Right lobe of liver (tissue), 6 donors: ENCODE results near the gene COQ8B. TPM values are rescaled to one million over a fixed set of nuclear protein-coding genes. Genes with fewer than 3 reads are reported as not detected.
"Not testable (repeated sequence)": the region's sequence is repeated elsewhere in the genome, so short reads cannot be mapped to it uniquely, and the experiment has no call there.

Experiments
- ATAC-seq, 4 donors: fragments of 200-7000 bp; cut with Tn5 transposase; one replicate each; pipeline ENCODE4 v1.9.1; 2020; ENCODE audit warnings: mild to moderate bottlenecking in 4 of 4, moderate library complexity in 4 of 4
- DNase-seq, 3 donors: peaks; one replicate each; pipeline ENCODE4 v3.0.0-alpha.2; 2020
- H3K27ac ChIP-seq, 3 donors: fragments of 200-600 bp; one replicate each; pipeline ENCODE4 v1.8.0; 2022
- H3K27me3 ChIP-seq, 2 donors: fragments of 200-600 bp; one replicate each; pipeline ENCODE4 v1.8.0; 2022
- H3K36me3 ChIP-seq, 4 donors: fragments of 200-600 bp; sonication (generic) in 1 of 4; one replicate each; pipeline versions ENCODE4 v1.5.1 to v1.8.0; 2017 to 2022; ENCODE audit warnings: control low read depth in 1 of 4
- H3K4me1 ChIP-seq, 4 donors: fragments of 200-600 bp; sonication (generic) in 1 of 4; one replicate each; pipeline versions ENCODE4 v1.5.1 to v1.8.0; 2017 to 2022; ENCODE audit warnings: control low read depth in 1 of 4
- H3K4me3 ChIP-seq, 3 donors: fragments of 200-600 bp; one replicate each; pipeline ENCODE4 v1.8.0; 2022
- H3K9me3 ChIP-seq, 4 donors: fragments of 200-600 bp; sonication (generic) in 1 of 4; one replicate each; pipeline versions ENCODE4 v1.5.1 to v1.8.0; 2017 to 2022; ENCODE audit warnings: control low read depth in 1 of 4
- POLR2A ChIP-seq: fragments of 450-650 bp; IDR thresholded peaks from one replicate; pipeline ENCODE4 v1.6.1; 2017; ENCODE audit warnings: antibody characterized with exemption, mild to moderate bottlenecking
- WGBS: methylation state at CpG from one replicate; pipeline ENCODE4 v1.1.6; 2018; ENCODE audit warnings: low coverage, low lambda C conversion rate; ENCODE audit not compliant: insufficient coverage; ENCODE audit errors: missing lambda C conversion rate; 5-methylcytosine and 5-hydroxymethylcytosine counted together
- intact Hi-C, 2 donors: fragments of 100-400 bp; cut with DNase I; formaldehyde crosslinking; loops; one replicate each; pipeline versions ENCODE4 v1.11.2 to v1.14.1; 2022
- total RNA-seq, 6 experiments: library from RNA; depleted of rRNA in 2 of 6; stranded (reverse); fragments of >200 nt in 2 of 6; fragmentation: NEBNext Ultra II Directional in 3 of 6; extraction: Animal tissue kit (Norgen Biotek cat#: 25700) in 3 of 6; gene quantifications; one replicate each; pipeline versions ENCODE4 v1.1.0 to v1.2.4, GENCODE V29; 2016 to 2023
- TF ChIP-seq, protein P1 (sequence below), 4 donors: fragments of 200-600 bp in 3 of 4; fragments of 450-650 bp in 1 of 4; IDR thresholded peaks; one replicate each; pipeline versions ENCODE4 v1.5.1 to v1.8.0; 2016 to 2022; ENCODE audit warnings: antibody characterized with exemption in 4 of 4, mild to moderate bottlenecking in 2 of 4
- donor health status: DM: no; HTN: yes; CAD: no.
- donor health status: DM: no; HTN: no; CAD: no.
- donor health status: DM: no; HTN: no; CAD: no.
- donor health status: DM: no; HTN: yes; CAD: no.
- donor health status: DM: no; HTN: yes; CAD: no.

COQ8B gene
- total RNA-seq, 6 experiments from 2014 or later: 15.1 to 30.6 (median 25.6) TPM

- intact Hi-C loops: no loop called here
- no peak overlapping the region for H3K4me3 ChIP-seq
- H3K27ac ChIP-seq: no peak overlapping the region
- DNase-seq (no peak), ATAC-seq (no peak)
- no peaks in the 10 kb centered on the region for H3K27me3 ChIP-seq
- H3K36me3 ChIP-seq: no peaks in the 10 kb centered on the region
- WGBS: 71% methylated on average over 6 of the region's 8 CpGs
- no peaks in the 10 kb centered on the region for H3K4me1 ChIP-seq
- TF ChIP-seq POLR2A: no peak
- TF ChIP-seq, protein P1, sequence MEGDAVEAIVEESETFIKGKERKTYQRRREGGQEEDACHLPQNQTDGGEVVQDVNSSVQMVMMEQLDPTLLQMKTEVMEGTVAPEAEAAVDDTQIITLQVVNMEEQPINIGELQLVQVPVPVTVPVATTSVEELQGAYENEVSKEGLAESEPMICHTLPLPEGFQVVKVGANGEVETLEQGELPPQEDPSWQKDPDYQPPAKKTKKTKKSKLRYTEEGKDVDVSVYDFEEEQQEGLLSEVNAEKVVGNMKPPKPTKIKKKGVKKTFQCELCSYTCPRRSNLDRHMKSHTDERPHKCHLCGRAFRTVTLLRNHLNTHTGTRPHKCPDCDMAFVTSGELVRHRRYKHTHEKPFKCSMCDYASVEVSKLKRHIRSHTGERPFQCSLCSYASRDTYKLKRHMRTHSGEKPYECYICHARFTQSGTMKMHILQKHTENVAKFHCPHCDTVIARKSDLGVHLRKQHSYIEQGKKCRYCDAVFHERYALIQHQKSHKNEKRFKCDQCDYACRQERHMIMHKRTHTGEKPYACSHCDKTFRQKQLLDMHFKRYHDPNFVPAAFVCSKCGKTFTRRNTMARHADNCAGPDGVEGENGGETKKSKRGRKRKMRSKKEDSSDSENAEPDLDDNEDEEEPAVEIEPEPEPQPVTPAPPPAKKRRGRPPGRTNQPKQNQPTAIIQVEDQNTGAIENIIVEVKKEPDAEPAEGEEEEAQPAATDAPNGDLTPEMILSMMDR (IDR thresholded peaks at IDR 0.05): no peak
- no peaks in the 10 kb centered on the region for H3K9me3 ChIP-seq
These were observed 65.9 kb downstream of the COQ8B start for GRCh38 chr19:40650749-40651305.

DNA sequence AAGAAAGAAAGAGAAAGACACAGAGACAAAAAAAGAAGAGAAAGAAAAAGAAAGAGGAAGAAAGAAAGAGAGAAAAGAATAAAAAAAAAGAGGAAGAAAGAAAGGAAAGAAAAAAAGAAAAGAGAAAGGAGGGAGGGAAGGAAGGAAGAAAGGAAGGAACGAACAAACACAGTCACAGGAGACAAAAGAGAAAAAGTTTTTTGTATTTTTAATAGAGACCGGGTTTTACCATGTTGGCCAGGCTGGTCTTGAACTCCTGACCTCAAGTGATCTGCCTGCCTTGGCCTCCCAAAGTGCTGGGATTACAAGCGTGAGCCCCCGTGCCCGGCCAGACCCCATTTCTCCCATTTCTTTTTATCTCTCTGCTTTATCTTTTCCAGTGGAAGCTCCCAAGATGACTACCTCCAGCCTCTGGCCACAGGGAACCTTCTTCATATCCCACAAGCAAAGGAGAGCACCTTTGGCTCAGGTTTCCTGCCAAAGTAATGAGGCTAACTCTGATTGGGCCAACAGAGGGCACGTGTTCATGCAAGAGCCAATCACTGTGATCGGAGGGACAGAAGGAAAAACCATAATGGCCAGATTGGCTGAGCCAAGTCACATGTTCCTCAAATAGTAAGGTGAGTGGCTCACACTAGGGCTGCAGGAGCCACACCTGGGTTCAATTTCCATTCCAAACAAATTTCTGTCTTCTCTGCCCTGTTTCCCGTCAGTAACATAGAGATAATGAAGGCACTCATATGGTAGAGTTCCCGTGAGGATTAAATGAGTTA lies 66.6 kb downstream of the COQ8B start:
- intact Hi-C loops, H3K27me3 ChIP-seq, H3K9me3 ChIP-seq, ATAC-seq, DNase-seq, H3K4me1 ChIP-seq, H3K36me3 ChIP-seq, H3K27ac ChIP-seq, H3K4me3 ChIP-seq: not testable (repeated sequence)
- WGBS: 77% methylated on average over 6 of the region's 9 CpGs

- WGBS: 60% methylated on average over 5 of the region's 5 CpGs
- Histone ChIP-seq H3K9me3 (no peaks in the 10 kb centered on the region), H3K36me3 (no peaks in the 10 kb centered on the region), H3K27ac (no peak overlapping the region), H3K27me3 (no peaks in the 10 kb centered on the region), H3K4me3 (no peak overlapping the region), H3K4me1 (no peaks in the 10 kb centered on the region)
- ATAC-seq (no peak), DNase-seq (no peak)
- intact Hi-C loops: no loop called here
- TF ChIP-seq, protein P1 (IDR thresholded peaks at IDR 0.05): no peak
- TF ChIP-seq POLR2A: no peak
These were observed 69.9 kb downstream of the COQ8B start for GRCh38 chr19:40646743-40647254.

- no peaks in the 10 kb centered on the region for H3K9me3 ChIP-seq
- H3K36me3 ChIP-seq: no peaks in the 10 kb centered on the region
- TF ChIP-seq, protein P1 (IDR thresholded peaks at IDR 0.05): no peak
- no peak for TF ChIP-seq POLR2A
- H3K27ac ChIP-seq: no peak overlapping the region
- 78% methylated on average over 6 of the region's 8 CpGs for WGBS
- intact Hi-C loops: no loop called here
- no peak overlapping the region for H3K4me3 ChIP-seq
- DNase-seq: no peak
- no peak for ATAC-seq
- H3K4me1 ChIP-seq: no peaks in the 10 kb centered on the region
- no peaks in the 10 kb centered on the region for H3K27me3 ChIP-seq
These were observed 73.9 kb downstream of the COQ8B start for GRCh38 chr19:40642757-40643305.

DNA sequence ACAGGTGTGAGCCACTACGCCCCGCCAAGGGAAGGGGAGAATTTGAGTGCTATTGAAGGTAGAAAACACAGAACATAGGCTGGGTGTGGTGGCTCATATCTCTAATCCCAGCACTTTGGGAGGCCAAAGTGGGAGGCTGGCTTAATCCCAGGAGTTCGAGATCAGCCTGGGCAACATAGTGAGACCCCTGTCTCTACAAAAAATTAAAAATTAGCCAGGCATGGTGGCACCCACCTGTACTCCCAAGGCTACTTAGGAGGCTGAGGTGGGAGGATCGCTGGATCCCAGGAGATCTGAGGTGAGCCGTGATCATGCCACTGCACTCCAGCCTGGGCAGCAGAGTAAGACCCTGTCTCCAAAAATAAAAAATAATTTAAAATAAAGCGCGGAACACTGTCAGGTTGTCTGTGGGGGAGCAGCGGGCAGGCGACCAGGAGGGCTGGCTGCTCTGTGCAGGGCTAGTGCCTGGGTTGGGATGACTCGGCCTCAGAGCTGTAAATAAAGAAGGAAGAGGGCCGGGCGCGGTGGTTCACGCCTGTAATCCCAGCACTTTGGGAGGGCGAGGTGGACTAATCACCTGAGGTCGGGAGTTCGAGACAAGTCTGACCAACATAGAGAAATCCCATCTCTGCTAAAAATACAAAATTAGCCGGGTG lies 74.5 kb downstream of the COQ8B start:
- Histone ChIP-seq H3K4me3 (no peak overlapping the region), H3K4me1 (no peaks in the 10 kb centered on the region), H3K9me3 (no peaks in the 10 kb centered on the region), H3K27me3 (no peaks in the 10 kb centered on the region), H3K36me3 (no peaks in the 10 kb centered on the region), H3K27ac (no peak overlapping the region)
- DNase-seq (no peak), ATAC-seq (no peak)
- intact Hi-C loops: no loop called here
- WGBS: 89% methylated on average over 16 of the region's 18 CpGs
- TF ChIP-seq, protein P1 (IDR thresholded peaks at IDR 0.05): no peak
- TF ChIP-seq POLR2A: no peak
